GM19467 (cell line): Measurements from ENCODE around the gene LNPEP.
"Not testable (repeated sequence)": the region's sequence is repeated elsewhere in the genome, so short reads cannot be mapped to it uniquely, and the experiment has no call there.

Experiments
- ATAC-seq: cut with Tn5 transposase; IDR thresholded peaks from one replicate; pipeline ENCODE4 v1.9.1; 2021; ENCODE audit warnings: mild to moderate bottlenecking, moderate library complexity; ENCODE audit not compliant: unreplicated experiment

LNPEP gene

DNA sequence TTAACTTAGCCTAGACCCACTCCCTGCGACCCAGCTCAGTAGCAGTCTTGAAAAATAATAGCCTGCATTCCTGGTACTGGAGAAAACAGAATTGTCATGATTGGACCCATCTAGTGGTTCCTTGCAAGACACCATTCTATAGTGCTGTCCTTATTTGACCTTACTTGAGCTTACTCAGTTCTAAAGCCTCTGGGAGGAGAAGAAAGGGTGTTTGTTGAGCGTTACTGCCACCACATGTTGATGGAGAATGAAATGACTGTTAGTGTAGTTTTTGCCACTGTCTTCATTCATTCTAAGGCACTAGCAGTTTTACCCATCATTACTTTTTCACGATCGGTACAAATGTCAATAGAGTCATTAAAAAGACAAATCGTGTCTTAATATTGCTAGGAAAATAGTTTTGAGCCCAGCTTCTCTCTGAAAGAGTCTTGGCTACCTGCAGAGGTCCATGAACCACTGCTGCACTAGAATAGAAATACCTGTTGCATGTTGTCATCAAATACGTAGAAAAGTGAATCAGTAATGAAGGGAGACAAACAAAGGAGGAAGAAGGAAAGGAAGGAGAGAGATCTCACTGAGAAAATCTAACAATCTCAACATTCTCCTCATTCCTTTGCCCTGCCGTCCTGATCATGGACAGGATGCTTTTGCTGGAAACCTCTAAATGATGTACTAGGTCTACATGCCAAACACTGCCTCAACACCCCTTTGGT, 110.5 kb downstream of the LNPEP start:
- no peak for ATAC-seq

DNA sequence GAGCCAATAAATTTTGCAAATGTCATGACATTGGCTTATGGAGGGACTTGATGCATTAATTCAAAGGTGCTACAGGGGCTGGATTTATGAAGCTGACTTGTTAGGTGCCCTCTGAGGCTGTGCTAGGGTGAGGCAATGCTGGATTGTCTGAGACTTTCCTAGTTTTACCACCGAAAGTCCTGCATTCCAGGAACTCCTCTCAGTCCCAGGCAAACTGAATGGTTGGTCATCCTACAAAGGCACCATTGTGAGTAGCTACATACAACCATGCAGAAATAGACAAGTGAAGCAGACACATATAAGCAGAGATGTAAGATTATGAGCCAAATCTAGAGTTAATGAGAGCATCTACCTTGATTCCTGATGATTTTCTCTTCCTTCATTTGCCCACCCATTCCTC, 111.2 kb downstream of the LNPEP start:
- no peak for ATAC-seq

DNA sequence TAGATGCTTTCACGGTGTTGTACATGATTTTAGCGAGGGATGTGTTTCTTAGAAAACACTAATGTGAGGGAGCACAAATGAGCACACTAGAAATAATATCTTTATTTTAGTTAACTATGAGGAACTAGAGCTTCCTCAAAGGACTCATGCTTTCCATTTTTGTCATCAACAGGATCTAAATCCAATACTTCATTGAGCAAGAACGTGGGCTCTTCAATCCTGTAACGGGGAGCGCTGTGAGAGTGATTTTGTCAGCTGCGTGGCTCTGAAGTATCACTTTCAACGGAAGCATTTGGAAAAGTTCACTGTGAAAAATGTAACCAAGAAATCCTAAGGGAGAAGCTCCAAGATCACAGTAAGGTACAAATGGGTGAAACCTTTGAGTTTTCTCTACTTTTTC, 113.3 kb downstream of the LNPEP start:
- ATAC-seq, result no peak

DNA sequence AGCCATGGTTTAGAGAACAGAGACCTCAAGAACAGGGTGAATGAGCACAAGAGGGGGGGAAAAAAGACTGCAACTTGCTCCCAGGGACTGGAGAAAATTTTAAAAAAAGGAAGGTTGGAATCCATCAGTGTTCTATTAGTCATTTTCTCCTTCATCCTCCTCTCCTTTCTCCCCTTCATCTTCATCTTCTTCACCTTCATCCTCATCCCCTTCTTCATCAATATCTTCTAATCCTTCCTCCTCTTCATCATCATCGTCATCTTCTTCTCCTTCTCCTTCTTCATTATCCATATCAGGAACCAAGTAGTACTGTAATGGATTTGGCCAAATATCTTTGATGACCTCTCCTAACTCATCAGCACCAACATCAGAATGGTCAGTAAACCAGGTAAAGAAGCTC, 120.4 kb downstream of the LNPEP start:
- no peak for ATAC-seq

DNA sequence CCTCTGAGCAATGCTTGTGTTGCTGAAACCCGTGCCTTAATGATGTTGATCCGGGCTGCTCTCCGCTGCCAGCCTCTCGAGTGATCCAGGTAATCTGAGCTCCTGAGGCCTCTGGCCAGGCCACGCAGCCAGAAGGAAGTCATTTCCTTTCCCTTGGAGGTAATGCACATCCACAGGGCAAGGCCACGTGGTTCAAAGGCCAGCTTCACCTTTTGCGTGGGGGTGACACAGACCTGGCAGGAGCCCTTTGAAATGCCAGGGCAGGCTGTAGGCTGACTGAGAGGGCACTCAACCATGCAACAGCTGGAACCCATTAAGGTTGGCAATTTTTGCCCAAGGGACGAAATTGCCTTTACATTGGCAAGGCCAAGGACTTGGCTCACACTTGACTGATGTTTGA, 126.2 kb downstream of the LNPEP start:
- ATAC-seq, result no peak

DNA sequence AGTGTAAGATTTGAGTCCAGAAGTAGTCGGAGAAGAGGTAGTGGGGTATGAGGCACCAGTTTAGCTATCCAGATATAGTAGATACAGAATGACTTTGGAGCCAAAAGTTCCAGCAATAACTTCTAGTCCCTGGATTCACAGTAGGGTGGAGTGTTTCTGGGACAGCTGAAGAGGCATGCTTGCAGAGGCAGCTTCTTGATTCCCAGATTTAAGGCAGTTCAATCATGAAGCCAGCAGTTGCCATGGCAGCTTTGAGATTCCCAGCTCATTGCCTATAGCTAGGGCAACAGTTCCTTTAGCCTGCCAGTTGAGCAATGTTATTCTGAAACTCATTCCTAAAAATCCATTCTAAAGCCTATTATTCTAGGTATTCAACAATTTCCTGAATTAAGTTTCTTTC, 127.4 kb downstream of the LNPEP start:
- no peak for ATAC-seq

DNA sequence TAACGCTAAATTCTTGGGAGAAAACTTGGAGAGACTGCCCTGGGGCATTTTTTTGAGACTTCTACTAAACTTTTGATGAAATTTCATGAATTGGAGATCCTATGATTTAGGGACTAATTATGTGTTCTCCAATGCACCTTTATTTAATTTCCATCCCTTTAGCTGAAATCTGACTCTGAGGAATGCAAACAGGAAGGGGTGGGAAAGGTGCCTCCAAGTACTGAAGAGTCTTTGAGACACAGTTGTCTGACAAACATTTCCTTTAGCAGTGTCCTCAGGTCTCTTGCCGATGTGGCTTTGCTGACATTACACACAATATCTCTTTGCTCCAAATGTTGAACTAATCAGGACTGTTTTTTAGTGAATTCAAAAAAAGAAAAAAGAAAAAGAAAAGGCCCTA, 129.6 kb downstream of the LNPEP start:
- no peak for ATAC-seq

DNA sequence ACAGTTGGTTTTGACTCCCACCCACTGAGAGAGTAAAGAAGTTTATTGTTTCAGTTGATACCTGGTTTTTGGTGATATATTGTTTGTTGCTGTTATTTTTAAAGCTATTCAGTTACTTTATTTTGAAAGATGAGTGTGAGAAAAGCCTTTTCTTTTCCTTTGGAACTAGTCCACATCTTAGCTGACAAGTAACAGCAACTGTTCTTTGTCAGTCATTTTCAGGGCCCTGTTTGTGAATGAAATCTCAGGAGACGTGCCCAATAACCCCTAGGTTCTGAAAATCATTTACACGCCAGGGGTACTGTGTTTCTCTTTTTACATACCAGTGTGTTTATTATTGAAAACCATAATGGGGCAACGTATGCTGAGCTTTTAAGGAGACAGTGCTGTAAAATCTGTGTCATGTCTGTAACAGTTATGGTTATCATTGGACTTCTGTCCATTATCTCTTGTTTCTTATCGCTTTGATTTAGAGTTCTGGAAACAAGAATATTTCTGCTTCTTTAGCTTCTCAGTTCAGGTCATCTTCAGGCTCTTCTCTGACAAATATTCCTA, 131.5 kb downstream of the LNPEP start:
- ATAC-seq, result no peak

DNA sequence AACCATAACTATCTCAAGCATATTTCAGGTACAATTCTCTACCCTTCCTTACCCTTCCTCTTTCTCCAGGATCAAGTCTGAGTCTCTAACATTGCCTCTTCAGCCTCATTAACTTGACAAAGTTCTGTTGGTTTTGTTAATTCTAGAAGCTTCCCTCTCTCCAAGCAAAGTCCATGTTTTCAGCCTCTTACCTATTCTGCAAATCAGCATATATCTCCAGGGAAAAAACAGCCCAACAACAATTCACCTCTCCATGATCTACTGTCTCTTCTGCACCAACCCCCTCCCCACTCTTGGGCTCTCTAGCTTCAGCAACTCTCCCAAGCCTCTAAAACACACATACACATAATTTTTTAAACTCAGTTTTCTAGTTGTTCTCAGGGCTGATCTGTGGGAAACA, 134.4 kb downstream of the LNPEP start:
- ATAC-seq, result no peak

DNA sequence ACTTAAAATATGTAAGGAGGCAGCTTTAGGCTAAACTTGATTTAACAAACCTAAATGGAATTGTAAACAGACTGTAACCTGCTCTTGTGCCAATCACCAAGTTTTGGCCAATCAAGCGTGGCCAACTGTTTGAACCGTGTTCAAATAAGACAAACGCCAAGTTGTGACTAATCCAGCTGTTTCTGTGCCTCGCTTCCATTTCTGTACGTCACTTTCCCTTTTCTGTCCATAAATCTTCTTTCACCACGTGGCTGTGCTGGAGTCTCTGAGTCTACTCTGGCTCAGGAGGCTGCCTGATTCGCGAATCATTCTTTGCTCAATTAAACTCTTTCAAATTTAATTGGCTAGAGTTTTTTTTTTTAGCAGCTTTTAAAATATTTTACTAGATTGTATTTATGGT, 135.2 kb downstream of the LNPEP start:
- no peak for ATAC-seq

DNA sequence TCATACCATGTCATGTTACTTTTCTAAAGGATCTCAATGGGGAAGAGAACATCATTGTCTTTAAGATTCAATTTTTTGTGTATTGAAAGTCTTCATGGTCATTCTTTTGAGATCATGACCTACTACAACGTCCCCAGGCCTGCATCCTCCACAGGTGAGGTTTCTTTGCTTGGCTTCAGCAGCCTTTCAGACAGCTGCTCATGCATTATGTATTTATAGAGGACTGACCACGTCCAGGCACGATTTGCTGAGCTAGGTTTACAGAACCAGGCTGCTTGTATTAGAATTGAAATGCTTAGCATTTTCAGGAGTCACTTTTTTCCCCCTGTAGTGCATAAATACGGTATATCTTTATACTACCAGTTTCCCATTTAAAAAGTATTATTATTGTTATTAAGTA, 136.1 kb downstream of the LNPEP start:
- ATAC-seq, result no peak

DNA sequence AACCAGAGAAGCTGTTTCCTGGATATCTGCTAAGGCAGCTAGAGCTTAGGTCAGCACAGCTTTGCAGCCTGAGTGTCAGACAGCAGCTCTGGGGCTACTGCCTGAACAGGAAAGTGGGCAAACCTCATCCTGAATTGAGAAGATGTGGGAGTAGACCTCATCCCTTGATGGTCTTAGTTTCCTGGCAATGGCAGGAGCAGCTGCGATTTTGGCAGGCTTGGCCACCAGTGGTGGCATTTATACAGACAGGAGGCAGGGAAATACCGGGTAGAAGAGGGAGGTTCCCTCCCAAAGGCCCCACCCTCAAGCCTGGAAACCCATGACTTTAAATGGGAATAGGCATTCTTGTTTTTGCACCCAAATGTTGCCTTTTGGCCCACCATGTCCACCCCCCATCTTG, 136.8 kb downstream of the LNPEP start:
- ATAC-seq, result no peak

DNA sequence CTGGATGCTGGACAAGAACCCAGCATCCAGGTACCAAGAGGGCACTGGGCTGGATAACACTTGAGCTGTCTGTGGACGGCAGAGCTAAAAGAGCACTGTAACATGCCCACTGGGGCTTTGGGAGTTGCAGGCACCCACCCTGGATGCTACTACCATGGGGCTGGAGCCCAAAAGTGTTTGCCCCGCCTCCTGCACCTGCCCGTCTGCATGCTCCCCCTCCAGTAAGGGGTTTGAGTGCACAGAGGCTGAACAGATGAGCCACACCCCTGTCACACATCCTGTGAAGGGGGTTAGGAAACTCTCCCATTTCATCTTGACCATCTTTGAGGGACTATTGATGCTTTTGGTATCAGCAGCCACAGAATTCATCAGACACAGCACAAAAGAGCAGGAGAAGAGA, 137.5 kb downstream of the LNPEP start:
- no peak for ATAC-seq

DNA sequence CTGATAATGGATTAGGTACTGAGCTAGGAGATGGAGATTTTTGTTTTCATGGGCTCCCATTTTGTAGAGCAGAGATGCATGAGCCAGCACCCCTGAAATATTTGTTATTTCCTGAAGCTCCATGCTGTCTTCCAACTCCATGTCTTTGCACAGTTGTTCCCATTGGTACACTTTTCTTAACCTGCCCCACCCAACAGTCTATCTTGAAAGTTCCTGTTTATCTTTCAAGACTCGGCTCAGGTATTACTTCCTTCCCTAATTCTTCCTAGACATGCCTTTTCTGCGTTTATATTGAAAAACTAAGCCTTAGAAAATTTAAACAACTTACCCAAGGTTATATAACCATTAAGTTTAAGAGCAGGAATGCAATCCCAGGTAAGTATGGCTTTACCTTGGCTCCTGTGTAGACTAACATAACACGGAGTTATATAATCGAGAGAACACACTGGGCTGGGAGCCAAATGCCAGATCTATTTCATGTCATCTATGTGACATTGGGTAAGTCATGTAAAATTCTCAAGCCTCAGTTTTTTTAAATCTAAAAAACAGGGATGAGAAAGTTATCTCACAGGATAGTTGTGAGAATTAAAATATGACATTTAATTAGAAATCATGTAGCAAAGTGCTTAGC, 139.1 kb downstream of the LNPEP start:
- no peak for ATAC-seq

DNA sequence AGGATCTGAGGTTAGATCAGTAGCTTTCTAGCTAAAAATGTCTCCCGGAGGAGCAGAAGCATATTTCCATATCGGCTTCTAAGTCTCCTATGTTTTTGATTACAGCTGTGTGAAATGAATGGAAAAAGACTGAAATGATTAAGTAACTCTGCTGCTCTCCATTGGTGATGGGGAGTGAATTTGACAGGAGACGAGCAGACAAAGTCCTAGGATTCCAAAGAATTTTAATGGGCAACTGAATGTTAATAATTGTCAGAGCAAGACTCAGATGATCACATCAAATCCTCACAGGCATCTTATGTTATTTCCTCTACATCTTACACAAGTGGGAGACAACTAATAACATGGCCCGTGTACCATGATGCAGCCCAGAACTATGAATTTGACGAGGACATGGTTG, 139.8 kb downstream of the LNPEP start:
- ATAC-seq, result no peak

DNA sequence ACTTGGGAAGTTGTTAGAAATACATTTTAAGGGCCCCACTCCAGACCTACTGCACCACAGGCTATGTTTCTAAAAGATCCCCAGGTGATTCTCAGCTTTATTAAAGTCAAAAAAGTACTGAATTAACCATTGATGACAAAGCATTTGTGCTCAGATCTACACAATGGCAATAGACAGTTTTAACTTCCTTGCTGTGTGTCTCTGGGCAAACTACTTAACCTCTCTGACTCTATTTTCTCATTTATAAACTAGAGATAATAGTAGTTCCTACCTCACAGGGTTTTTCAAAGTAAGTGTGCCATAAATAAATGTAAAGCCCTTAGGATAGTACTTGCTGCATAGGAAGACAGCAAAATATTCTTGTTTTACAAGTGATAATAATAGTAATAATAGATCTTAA, 140.2 kb downstream of the LNPEP start:
- ATAC-seq, result no peak

DNA sequence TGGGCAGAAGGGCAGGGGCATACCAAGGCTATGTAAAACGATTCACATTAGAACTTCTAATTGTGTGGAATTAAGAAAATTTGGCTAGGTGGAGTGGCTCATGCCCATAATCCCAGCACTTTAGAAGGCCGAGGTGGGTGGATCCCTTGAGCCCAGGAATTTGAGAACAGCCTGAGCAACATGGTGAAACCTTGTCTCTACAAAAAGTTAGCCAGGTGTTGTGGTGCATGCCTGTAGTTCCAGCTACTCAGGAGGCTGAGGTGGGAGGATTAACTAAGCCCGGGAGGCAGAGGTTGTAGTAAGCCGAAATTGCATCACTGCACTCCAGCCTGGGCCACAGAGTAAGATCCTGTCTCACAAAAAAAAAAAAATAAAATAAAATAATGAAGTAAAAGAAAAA, 141.4 kb downstream of the LNPEP start:
- ATAC-seq, result no peak

DNA sequence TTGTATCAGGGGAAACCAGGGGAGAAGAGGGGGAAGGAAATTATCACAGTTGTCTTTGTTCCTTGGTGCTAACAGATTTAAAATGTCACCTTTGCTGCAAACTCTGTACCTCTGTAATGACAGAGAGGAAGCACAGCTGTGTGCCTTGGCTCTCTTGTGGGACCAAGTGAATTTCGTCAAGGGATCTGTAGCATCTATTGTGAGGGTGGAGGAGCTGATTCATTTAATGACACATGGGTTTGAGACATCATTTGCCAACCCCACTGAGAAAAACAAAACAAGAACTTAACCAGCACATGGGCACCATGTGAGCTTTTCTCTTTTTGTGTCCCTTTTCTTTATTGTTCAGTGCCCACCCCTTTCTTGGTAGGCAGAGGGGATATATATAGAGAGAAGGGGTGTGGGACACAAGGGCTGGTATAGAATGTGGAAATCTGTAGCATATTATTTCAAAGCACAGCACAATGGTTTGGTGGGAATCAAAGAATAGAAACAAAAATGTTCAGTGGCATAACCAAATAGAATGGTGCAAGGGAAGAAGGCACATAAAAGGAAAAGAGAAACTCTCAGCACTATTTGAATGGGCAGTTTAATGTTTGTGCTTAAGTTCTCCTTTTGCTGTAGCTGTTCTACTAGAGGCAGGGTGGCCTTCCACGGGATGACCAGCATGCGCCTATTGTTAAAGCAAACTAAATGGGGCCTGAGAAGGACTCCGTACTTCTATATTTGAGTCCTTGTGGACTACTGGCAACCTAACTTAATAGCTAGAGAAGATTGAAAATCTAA, 143.3 kb downstream of the LNPEP start:
- ATAC-seq, result no peak

DNA sequence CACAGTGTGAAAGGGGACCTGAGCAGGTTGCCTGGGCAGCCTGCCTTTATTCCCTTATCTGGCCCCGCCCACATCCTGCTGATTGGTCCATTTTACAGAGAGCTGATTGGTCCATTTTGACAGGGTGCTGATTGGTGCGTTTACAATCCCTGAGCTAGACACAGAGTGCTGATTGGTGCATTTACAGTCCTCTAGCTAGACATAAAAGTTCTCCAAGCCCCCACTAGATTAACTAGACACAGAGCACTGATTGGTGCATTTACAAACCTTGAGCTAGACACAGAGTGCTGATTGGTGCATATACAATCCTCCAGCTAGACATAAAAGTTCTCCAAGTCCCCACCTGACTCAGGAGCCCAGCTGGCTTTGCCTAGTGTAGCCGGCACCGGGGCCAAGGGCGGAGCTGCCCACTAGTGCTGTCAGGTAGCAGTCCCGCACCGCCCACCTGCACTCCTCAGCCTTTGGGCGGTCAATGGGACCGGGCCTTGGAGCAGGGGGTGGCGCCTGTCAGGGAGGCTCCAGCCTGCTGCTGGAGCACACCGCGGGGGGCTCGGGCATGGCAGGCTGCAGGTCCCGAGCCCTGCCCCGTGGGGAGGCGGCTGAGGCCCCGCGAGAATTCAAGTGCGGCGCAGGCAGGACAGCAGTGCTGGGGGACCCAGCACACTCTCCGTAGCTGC, 149.0 kb downstream of the LNPEP start:
- not testable (repeated sequence) for ATAC-seq

DNA sequence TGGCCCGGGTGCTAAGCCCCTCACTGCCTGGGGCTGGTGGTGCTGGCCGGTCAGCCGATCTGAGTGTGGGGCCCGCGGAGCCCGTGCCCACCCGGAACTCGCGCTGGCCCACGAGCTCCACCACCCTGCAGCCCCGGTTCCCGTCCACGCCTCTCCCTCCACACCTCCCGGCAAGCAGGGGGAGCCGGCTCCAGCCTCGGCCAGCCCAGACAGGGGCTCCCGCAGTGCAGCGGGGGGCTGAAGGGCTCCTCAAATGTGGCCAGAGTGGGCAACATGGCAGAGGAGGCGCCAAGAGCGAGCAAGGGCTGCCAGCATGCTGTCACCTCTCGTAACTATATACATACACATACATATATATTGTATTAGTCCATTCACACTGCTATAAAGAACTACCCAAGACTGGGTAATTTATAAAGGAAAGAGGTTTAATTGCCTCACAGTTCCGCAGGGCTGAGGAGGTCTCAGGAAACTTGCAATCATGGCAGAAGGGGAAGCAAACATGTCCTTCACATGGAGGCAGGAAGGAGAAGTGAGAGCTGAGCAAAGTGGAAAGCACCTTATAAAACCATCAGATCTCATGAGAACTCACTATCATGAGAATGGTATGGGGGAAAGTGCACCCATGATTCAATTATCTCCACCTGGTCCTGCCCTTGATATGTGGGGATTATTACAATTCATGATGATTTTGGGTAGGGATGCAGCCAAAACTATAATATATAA, 149.7 kb downstream of the LNPEP start:
- no peak for ATAC-seq
